H1 (cell line): ENCODE data around the gene KLF13. TPM values are rescaled to one million over a fixed set of nuclear protein-coding genes. Genes with fewer than 3 reads are reported as not detected.

Experiments used
- CTCF ChIA-PET: fragments of 300-600 bp; sonication (Branson Sonifier 250); formaldehyde crosslinking; loops from one replicate; lab custom pipeline; 2021; ENCODE audit not compliant: partially characterized antibody; lab: Charles Lee
- POLR2A ChIA-PET: fragments of 300-600 bp; sonication (Branson Sonifier 250); formaldehyde crosslinking; loops from one replicate; lab custom pipeline; 2021; ENCODE audit warnings: inconsistent platforms; ENCODE audit not compliant: partially characterized antibody; lab: Charles Lee
- DNase-seq, 2 experiments: peaks; one replicate each; pipeline versions ENCODE4 v3.0.0 to v3.0.0-alpha.2; 2010 to 2022; ENCODE audit warnings: low spot score in 2 of 2, low read depth in 1 of 2, mixed read lengths in 1 of 2
- FAIRE-seq: peaks from 2 replicates; lab custom pipeline; 2011; peaks lifted over from hg19 to GRCh38; lab: Jason Lieb, UNC
- H2AFZ ChIP-seq: 2 replicates; pipeline ENCODE4 v1.8.1; 2012; ENCODE audit warnings: low read length, inconsistent platforms
- H2AK5ac ChIP-seq: 2 replicates; pipeline ENCODE4 v1.6.1; 2013; ENCODE audit warnings: low read depth, low read length
- H2BK120ac ChIP-seq: replicated peaks from 2 replicates; pipeline ENCODE3; 2013; ENCODE audit warnings: low read depth, low read length, inconsistent platforms
- H2BK12ac ChIP-seq: 2 replicates; pipeline ENCODE4 v1.6.1; 2013; ENCODE audit warnings: low read depth, low read length
- H2BK15ac ChIP-seq: 2 replicates; pipeline ENCODE4 v1.6.1; 2013; ENCODE audit warnings: low read length
- H2BK20ac ChIP-seq: 2 replicates; pipeline ENCODE4 v1.6.1; 2013; ENCODE audit warnings: low read length
- H2BK5ac ChIP-seq: 2 replicates; pipeline ENCODE4 v1.6.1; 2013; ENCODE audit warnings: low read depth, low read length
- H3K14ac ChIP-seq: 2 replicates; pipeline ENCODE4 v1.6.1; 2013; ENCODE audit warnings: inconsistent platforms; ENCODE audit not compliant: insufficient read length
- H3K18ac ChIP-seq: 2 replicates; pipeline ENCODE4 v1.6.1; 2013; ENCODE audit warnings: low read length; ENCODE audit errors: extremely low read depth
- H3K23ac ChIP-seq: 2 replicates; pipeline ENCODE4 v1.6.1; 2013; ENCODE audit warnings: inconsistent platforms; ENCODE audit not compliant: insufficient read length
- H3K23me2 ChIP-seq: 2 replicates; pipeline ENCODE4 v1.6.1; 2013; ENCODE audit warnings: low read depth, low read length
- H3K27ac ChIP-seq: 2 replicates; pipeline ENCODE4 v1.6.1; 2011; ENCODE audit warnings: low read depth, low read length, inconsistent platforms
- H3K27me3 ChIP-seq, 4 experiments: replicated peaks in 1 of 4; 1 replicate in 1 of 4; 2 replicates in 3 of 4; pipeline versions ENCODE4 v1.6.1 to v1.8.1; 2011 to 2013; ENCODE audit warnings: low read length in 3 of 4, mild to moderate bottlenecking in 3 of 4, inconsistent platforms in 2 of 4, mixed read lengths in 2 of 4, moderate library complexity in 1 of 4; ENCODE audit not compliant: control insufficient read depth in 3 of 4, insufficient read depth in 3 of 4; ENCODE audit errors: extremely low read depth in 1 of 4
- H3K36me3 ChIP-seq, 4 experiments: 2 replicates each; pipeline versions ENCODE4 v1.6.1 to v1.8.1; 2011 to 2013; ENCODE audit warnings: mild to moderate bottlenecking in 4 of 4, low read length in 3 of 4, moderate library complexity in 2 of 4, control low read depth in 1 of 4, inconsistent platforms in 1 of 4; ENCODE audit not compliant: insufficient read depth in 4 of 4, control insufficient read depth in 2 of 4
- H3K4ac ChIP-seq: replicated peaks from 2 replicates; pipeline ENCODE3; 2013; ENCODE audit warnings: low read length, low read depth, mixed read lengths, inconsistent platforms; ENCODE audit not compliant: insufficient read length
- H3K4me1 ChIP-seq, 4 experiments: replicated peaks in 1 of 4; 1 replicate in 1 of 4; 2 replicates in 3 of 4; pipeline versions ENCODE4 v1.6.1 to v1.8.1; 2011 to 2013; ENCODE audit warnings: low read length in 3 of 4, inconsistent platforms in 2 of 4, mixed read lengths in 1 of 4; ENCODE audit not compliant: insufficient read depth in 4 of 4, control insufficient read depth in 3 of 4
- H3K4me2 ChIP-seq, 2 experiments: 2 replicates each; pipeline versions ENCODE4 v1.6.1 to v1.8.1; 2011 to 2013; ENCODE audit warnings: low read depth in 2 of 2, low read length in 2 of 2, control low read depth in 1 of 2, inconsistent platforms in 1 of 2, mild to moderate bottlenecking in 1 of 2; ENCODE audit not compliant: insufficient read depth in 1 of 2
- H3K4me3 ChIP-seq, 4 experiments: fragments of 200-600, 300-600 bp in 1 of 4; sonication (generic), shearing (Covaris generic), sonication (Bioruptor Twin) in 1 of 4; 2 replicates each; pipeline versions ENCODE4 v1.5.1 to v1.8.1; 2011 to 2016; ENCODE audit warnings: low read length in 4 of 4, low read depth in 3 of 4, control low read depth in 2 of 4, inconsistent platforms in 2 of 4, mild to moderate bottlenecking in 2 of 4, mixed read lengths in 1 of 4, moderate library complexity in 1 of 4; ENCODE audit not compliant: insufficient read depth in 2 of 4; ENCODE audit errors: extremely low read depth in 1 of 4
- H3K56ac ChIP-seq: replicated peaks from 2 replicates; pipeline ENCODE3; 2013; ENCODE audit warnings: low read depth, mild to moderate bottlenecking, mixed read lengths, low read length, inconsistent platforms; ENCODE audit not compliant: insufficient read length
- H3K79me1 ChIP-seq: 2 replicates; pipeline ENCODE4 v1.6.1; 2013; ENCODE audit warnings: low read depth, low read length, control low read depth
- H3K79me2 ChIP-seq, 2 experiments: 2 replicates each; pipeline versions ENCODE4 v1.6.1 to v1.8.1; 2012 to 2013; ENCODE audit warnings: low read length in 2 of 2, mild to moderate bottlenecking in 2 of 2, inconsistent platforms in 1 of 2; ENCODE audit not compliant: insufficient read depth in 2 of 2, control insufficient read depth in 1 of 2
- H3K9ac ChIP-seq, 4 experiments: replicated peaks in 1 of 4; 1 replicate in 1 of 4; 2 replicates in 3 of 4; pipeline versions ENCODE4 v1.6.1 to v1.8.1; 2011 to 2013; ENCODE audit warnings: low read depth in 3 of 4, low read length in 3 of 4, control low read depth in 2 of 4, mild to moderate bottlenecking in 2 of 4, moderate library complexity in 2 of 4, inconsistent platforms in 1 of 4; ENCODE audit errors: extremely low read depth in 1 of 4
- H3K9me3 ChIP-seq, 2 experiments: 2 replicates each; pipeline versions ENCODE4 v1.6.1 to v1.8.1; 2012 to 2013; ENCODE audit warnings: mild to moderate bottlenecking in 2 of 2, moderate library complexity in 2 of 2, control low read depth in 1 of 2, inconsistent platforms in 1 of 2, low read depth in 1 of 2, low read length in 1 of 2, mixed read lengths in 1 of 2; ENCODE audit not compliant: insufficient read depth in 2 of 2
- H4K20me1 ChIP-seq, 2 experiments: replicated peaks in 1 of 2; 2 replicates each; pipeline versions ENCODE3 to v1.8.1; 2011 to 2013; ENCODE audit warnings: inconsistent platforms in 2 of 2, low read length in 2 of 2, mild to moderate bottlenecking in 1 of 2; ENCODE audit not compliant: insufficient read depth in 2 of 2, control insufficient read depth in 1 of 2
- H4K5ac ChIP-seq: 2 replicates; pipeline ENCODE4 v1.6.1; 2013; ENCODE audit warnings: low read length, low read depth, mixed read lengths, inconsistent platforms; ENCODE audit not compliant: insufficient read length
- H4K8ac ChIP-seq: 2 replicates; pipeline ENCODE4 v1.8.0; 2013; ENCODE audit warnings: mild to moderate bottlenecking, moderate library complexity, low read length, inconsistent platforms; ENCODE audit not compliant: insufficient read depth; ENCODE audit errors: extremely low read depth
- H4K91ac ChIP-seq: replicated peaks from 2 replicates; pipeline ENCODE3; 2013; ENCODE audit warnings: low read length, mixed read lengths, inconsistent platforms; ENCODE audit not compliant: insufficient read length
- CTBP2 ChIP-seq: IDR thresholded peaks from 2 replicates; pipeline ENCODE4 v1.7.0; 2011; ENCODE audit warnings: borderline replicate concordance, mild to moderate bottlenecking, moderate library complexity, mixed read lengths, low read length; ENCODE audit not compliant: insufficient read depth, insufficient read length
- EGR1 ChIP-seq: IDR thresholded peaks from 2 replicates; pipeline ENCODE4 v1.6.1; 2011; ENCODE audit warnings: low read depth, low read length, borderline replicate concordance
- EZH2 ChIP-seq: fragments of 200-600 bp; sonication (generic); IDR thresholded peaks from 2 replicates; pipeline ENCODE4 v1.7.1; 2012; ENCODE audit warnings: low read depth, mild to moderate bottlenecking, moderate library complexity, low read length, inconsistent platforms; ENCODE audit not compliant: severe bottlenecking
- JUN ChIP-seq: IDR thresholded peaks from 2 replicates; pipeline ENCODE4 v1.6.1; 2011; ENCODE audit warnings: low read depth, mild to moderate bottlenecking, improper control_type of control experiment, low read length
- KDM1A ChIP-seq: fragments of 200-600, 300-600 bp; sonication (generic); IDR thresholded peaks from 2 replicates; pipeline ENCODE4 v1.7.1; 2016; ENCODE audit warnings: mild to moderate bottlenecking, low read length, borderline replicate concordance
- MAX ChIP-seq: IDR thresholded peaks from 2 replicates; pipeline ENCODE4 v1.6.1; 2012; ENCODE audit warnings: inconsistent platforms
- NANOG ChIP-seq: IDR thresholded peaks from 2 replicates; pipeline ENCODE4 v1.6.1; 2011; ENCODE audit warnings: low read length, low read depth, mild to moderate bottlenecking, inconsistent platforms; ENCODE audit not compliant: insufficient read depth, poor library complexity, severe bottlenecking
- PHF8 ChIP-seq: fragments of 200-600 bp; sonication (generic); conservative IDR thresholded peaks from 2 replicates; pipeline ENCODE4 v1.7.1; 2012; ENCODE audit warnings: low read depth, mild to moderate bottlenecking, inconsistent platforms, low read length, moderate library complexity
- SP1 ChIP-seq: IDR thresholded peaks from 2 replicates; pipeline ENCODE4 v1.6.1; 2011; ENCODE audit warnings: low read depth, low read length
- SP2 ChIP-seq: IDR thresholded peaks from 2 replicates; pipeline ENCODE4 v1.6.1; 2012; ENCODE audit warnings: mild to moderate bottlenecking, low read length, inconsistent platforms
- SP4 ChIP-seq: IDR thresholded peaks from 2 replicates; pipeline ENCODE4 v1.6.1; 2012; ENCODE audit warnings: low read length, inconsistent platforms
- SUZ12 ChIP-seq: fragments of 200-600 bp; sonication (generic); IDR thresholded peaks from 2 replicates; pipeline ENCODE4 v1.6.1; 2012; ENCODE audit warnings: mild to moderate bottlenecking, inconsistent platforms, low read length, moderate library complexity, mixed read lengths
- TBP ChIP-seq: IDR thresholded peaks from 2 replicates; pipeline ENCODE4 v1.6.1; 2011; ENCODE audit warnings: low read depth, low read length, improper control_type of control experiment
- YY1 ChIP-seq: IDR thresholded peaks from 2 replicates; pipeline ENCODE4 v1.6.1; 2011; ENCODE audit warnings: low read depth, mild to moderate bottlenecking, low read length
- WGBS, 2 experiments: shearing (Covaris generic) in 1 of 2; methylation state at CpG; one replicate each; pipeline versions ENCODE4 v1.1.6 to v1.1.7; 2013 to 2015; ENCODE audit warnings: low lambda C conversion rate in 2 of 2, mixed read lengths in 2 of 2, inconsistent platforms in 1 of 2, low coverage in 1 of 2, missing lambda C conversion rate in 1 of 2; ENCODE audit not compliant: insufficient replicate concordance in 2 of 2, insufficient coverage in 1 of 2, insufficient read length in 1 of 2; ENCODE audit errors: extremely low coverage in 1 of 2, missing lambda C conversion rate in 1 of 2; 5-methylcytosine and 5-hydroxymethylcytosine counted together
- polyA plus RNA-seq, 7 experiments: library from polyadenylated mRNA; depleted of rRNA in 3 of 7; stranded (reverse) in 5 of 7; unstranded in 2 of 7; fragments of >200 nt in 5 of 7; fragments of 200-250 nt in 2 of 7; gene quantifications; 1 replicate in 5 of 7; 2 replicates in 1 of 7; 4 replicates in 1 of 7; pipeline versions ENCODE4 v1.2.1 to v1.2.3, GENCODE V29; 2011 to 2013; ENCODE audit warnings: missing spikeins in 2 of 7, mixed read lengths in 2 of 7
- total RNA-seq: library from RNA; stranded (reverse); fragmentation: NEBNext Ultra II Directional; extraction: Animal tissue kit (Norgen Biotek cat#: 25700); gene quantifications from 2 replicates; pipeline ENCODE4 v1.2.1, GENCODE V29; 2021

Gene KLF13
- total and polyA plus RNA-seq, 2 of the 8 experiments (the other 6 are each of a cell fraction or from before 2014, with no cell fraction given), result 18.3 to 33.4 TPM

GRCh38 chr15:31352339-31352751 is 25.7 kb downstream of the KLF13 start:
- H3K23ac ChIP-seq, result no peak overlapping the region
- H3K9me3 ChIP-seq, result no peaks in the 10 kb centered on the region
- H3K9ac ChIP-seq, result no peak overlapping the region
- H3K18ac ChIP-seq, result peak overlapping the region; percentile 48
- no peak overlapping the region for H3K27ac ChIP-seq
- no peak overlapping the region for H2BK120ac ChIP-seq
- H3K79me1 ChIP-seq, result peaks cover 24% of the 10 kb centered on the region
- no peaks in the 10 kb centered on the region for H3K36me3 ChIP-seq
- 89% methylated on average over 8 of the region's 8 CpGs; no CpG with 5 or more reads in 1 of the 2 experiments for WGBS, 2 experiments
- H3K14ac ChIP-seq, result no peak overlapping the region
- peaks cover 0 to 31% of the 10 kb centered on the region in 2 experiments; a peak in 2 of 4 replicates for H3K79me2 ChIP-seq
- CTCF ChIA-PET, result interaction anchor here (0.8 to 1.8 kb wide), 3 partner anchors 10 to 103 kb away, joined by 3 to 4 read pairs (median 4); no protein-coding TSS in a partner anchor
- H3K27me3 ChIP-seq, result no peaks in the 10 kb centered on the region
- no peak overlapping the region for H2AK5ac ChIP-seq
- no peak overlapping the region for H4K8ac ChIP-seq
- DNase-seq (no peak), FAIRE-seq (no peak)
- POLR2A ChIA-PET, result interaction anchor here (1.4 kb wide), 1 partner anchor 45 kb away, joined by 3 read pairs; no protein-coding TSS in a partner anchor
- H4K20me1 ChIP-seq, result peaks cover 12 to 26% of the 10 kb centered on the region in 2 experiments
- H3K56ac ChIP-seq, result no peak overlapping the region
- H3K4ac ChIP-seq, result no peak overlapping the region
- no peak overlapping the region for H3K4me3 ChIP-seq
- no peak overlapping the region for H2BK20ac ChIP-seq
- H4K5ac ChIP-seq, result no peak overlapping the region
- peak overlapping the region; percentile 62 for H4K91ac ChIP-seq
- peaks cover 0 to 15% (median 2%) of the 10 kb centered on the region in 4 experiments; a peak in 3 of 7 replicates for H3K4me1 ChIP-seq
- no peak overlapping the region for H3K4me2 ChIP-seq
- H2BK12ac ChIP-seq, result no peak overlapping the region
- no peak overlapping the region; the same call in 1 of the 2 replicates for H2BK5ac ChIP-seq
- H3K23me2 ChIP-seq, result no peaks in the 10 kb centered on the region
- no peak overlapping the region for H2AFZ ChIP-seq
- H2BK15ac ChIP-seq, result 0 out of 2 replicates have a peak overlapping the region, but pooled peaks have one; percentile 46
- TF ChIP-seq CTBP2 (no peak), SUZ12 (no peak), EZH2 (no peak), SP2 (no peak), SP1 (no peak), PHF8 (no peak), EGR1 (no peak), KDM1A (no peak), YY1 (no peak), JUN (no peak), MAX (no peak), SP4 (no peak), NANOG (no peak), TBP (no peak)
